Psoas muscle (tissue), 8 donors: ENCODE data around the gene TCEA2. TPM values are rescaled to one million over a fixed set of nuclear protein-coding genes. Genes with fewer than 3 reads are reported as not detected.

Experiments used
- ATAC-seq, 4 donors: fragments of 200-7000 bp; cut with Tn5 transposase; one replicate each; pipeline ENCODE4 v1.9.1; 2020; ENCODE audit warnings: moderate library complexity in 3 of 4, mild to moderate bottlenecking in 2 of 4
- DNase-seq, 2 donors: peaks; one replicate each; pipeline ENCODE4 v3.0.0-alpha.2; 2020
- H3K27ac ChIP-seq: fragments of 200-600 bp; one replicate; pipeline ENCODE4 v1.8.0; 2022
- H3K27me3 ChIP-seq, 3 donors: fragments of 200-600 bp in 1 of 3; one replicate each; pipeline versions ENCODE4 v1.6.1 to v1.8.0; 2013 to 2022; ENCODE audit warnings: low read length in 2 of 3, mild to moderate bottlenecking in 2 of 3, moderate library complexity in 1 of 3; ENCODE audit not compliant: insufficient read depth in 3 of 3
- H3K36me3 ChIP-seq, 2 donors: fragments of 200-600 bp in 1 of 2; one replicate each; pipeline versions ENCODE4 v1.6.1 to v1.8.0; 2013 to 2022; ENCODE audit warnings: low read depth in 1 of 2, mild to moderate bottlenecking in 1 of 2, moderate library complexity in 1 of 2; ENCODE audit not compliant: insufficient read depth in 1 of 2
- H3K4me1 ChIP-seq: fragments of 200-600 bp; one replicate; pipeline ENCODE4 v1.8.0; 2022
- H3K4me3 ChIP-seq: fragments of 200-600 bp; one replicate; pipeline ENCODE4 v1.8.0; 2022; ENCODE audit warnings: mild to moderate bottlenecking
- H3K9me3 ChIP-seq: fragments of 200-600 bp; one replicate; pipeline ENCODE4 v1.8.0; 2022
- WGBS, 3 donors: extraction: QIAGEN DNeasy Blood & Tissue Kit; methylation state at CpG; one replicate each; pipeline versions ENCODE4 v1.1.6 to v1.1.7; 2013; 5-methylcytosine and 5-hydroxymethylcytosine counted together
- intact Hi-C, 2 donors: fragments of 100-400 bp; cut with DNase I; formaldehyde crosslinking; loops; one replicate each; pipeline versions ENCODE4 v1.11.0 to v1.14.2; 2022
- polyA plus RNA-seq, 3 donors: library from polyadenylated mRNA; stranded (reverse); fragments of 200-250 nt; gene quantifications; one replicate each; pipeline ENCODE4 v1.2.3, GENCODE V29; 2013
- total RNA-seq, 4 donors: library from RNA; stranded (reverse); fragmentation: NEBNext Ultra II Directional in 2 of 4; extraction: Animal tissue kit (Norgen Biotek cat#: 25700) in 2 of 4; gene quantifications; one replicate each; pipeline versions ENCODE4 v1.2.1 to v1.2.4, GENCODE V29; 2021 to 2023
- TF ChIP-seq, protein P1 (sequence below): fragments of 200-600 bp; IDR thresholded peaks from one replicate; pipeline ENCODE4 v1.8.0; 2022; ENCODE audit warnings: antibody characterized with exemption
- donor health status: healthy with polysubstance abuse.
- donor health status: DM: no; HTN: no; CAD: no; lungs with moderate emphysema.
- donor health status: Bipolar disorder and iron deficiency.
- donor health status: healthy.
- donor health status: DM: yes; HTN: yes; CAD: no.
- donor health status: DM: no; HTN: no; CAD: no.
- donor health status: DM: no; HTN: no; CAD: no.
- donor health status: DM: yes; HTN: yes; CAD: no.

TCEA2 gene
- total and polyA plus RNA-seq, 7 donors = 15.1 to 43.4 (median 30.2) TPM

DNA sequence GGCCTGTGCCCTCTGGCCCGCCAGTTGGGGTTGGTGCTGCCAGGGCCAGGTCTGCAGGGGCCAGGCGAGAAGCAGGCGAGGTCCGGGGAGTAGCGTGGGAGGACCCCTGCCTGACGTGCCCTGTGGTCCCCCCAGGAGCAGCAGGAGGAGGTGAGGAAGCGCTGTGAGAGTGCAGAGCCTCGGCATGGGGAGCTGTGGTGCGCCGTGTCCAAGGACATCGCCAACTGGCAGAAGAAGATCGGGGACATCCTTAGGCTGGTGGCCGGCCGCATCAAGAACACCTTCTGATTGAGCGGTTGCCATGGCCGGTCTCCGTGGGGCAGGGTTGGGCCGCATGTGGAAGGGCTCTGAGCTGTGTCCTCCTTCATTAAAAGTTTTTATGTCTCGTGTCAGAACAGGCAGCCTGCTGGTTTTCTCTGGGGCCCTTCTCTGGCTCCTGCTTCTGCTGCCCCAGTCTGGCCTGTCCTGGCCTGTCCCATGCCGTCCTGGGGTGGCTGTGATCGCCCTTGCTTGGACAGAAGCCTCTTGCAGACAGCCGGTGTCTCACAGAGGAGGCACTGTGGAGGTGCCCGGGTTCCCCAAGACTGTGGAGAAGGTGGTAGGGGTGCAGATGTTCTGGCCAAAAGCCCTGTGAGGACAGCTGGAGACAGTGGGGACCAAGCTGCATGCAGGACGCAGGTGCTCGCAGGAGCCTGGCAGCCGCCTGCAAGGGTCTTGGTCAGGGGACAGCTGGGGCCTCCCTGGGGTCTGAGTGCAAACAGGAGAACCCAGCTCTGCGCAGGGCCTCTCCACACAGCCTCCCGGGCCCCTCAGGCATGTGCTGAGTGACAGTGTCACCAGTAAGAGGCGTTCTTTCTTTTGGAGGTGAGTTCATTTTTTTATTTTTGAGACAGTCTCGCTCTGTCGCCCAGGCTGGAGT lies 30.0 kb upstream of the TCEA2 start:
- H3K27ac ChIP-seq = no peak overlapping the region
- WGBS, 3 donors = 87 to 89% (median 89%) methylated on average over 29 to 31 of the region's 31 CpGs
- no peak for DNase-seq
- ATAC-seq = no peak
- no peaks in the 10 kb centered on the region for H3K9me3 ChIP-seq
- TF ChIP-seq, protein P1, sequence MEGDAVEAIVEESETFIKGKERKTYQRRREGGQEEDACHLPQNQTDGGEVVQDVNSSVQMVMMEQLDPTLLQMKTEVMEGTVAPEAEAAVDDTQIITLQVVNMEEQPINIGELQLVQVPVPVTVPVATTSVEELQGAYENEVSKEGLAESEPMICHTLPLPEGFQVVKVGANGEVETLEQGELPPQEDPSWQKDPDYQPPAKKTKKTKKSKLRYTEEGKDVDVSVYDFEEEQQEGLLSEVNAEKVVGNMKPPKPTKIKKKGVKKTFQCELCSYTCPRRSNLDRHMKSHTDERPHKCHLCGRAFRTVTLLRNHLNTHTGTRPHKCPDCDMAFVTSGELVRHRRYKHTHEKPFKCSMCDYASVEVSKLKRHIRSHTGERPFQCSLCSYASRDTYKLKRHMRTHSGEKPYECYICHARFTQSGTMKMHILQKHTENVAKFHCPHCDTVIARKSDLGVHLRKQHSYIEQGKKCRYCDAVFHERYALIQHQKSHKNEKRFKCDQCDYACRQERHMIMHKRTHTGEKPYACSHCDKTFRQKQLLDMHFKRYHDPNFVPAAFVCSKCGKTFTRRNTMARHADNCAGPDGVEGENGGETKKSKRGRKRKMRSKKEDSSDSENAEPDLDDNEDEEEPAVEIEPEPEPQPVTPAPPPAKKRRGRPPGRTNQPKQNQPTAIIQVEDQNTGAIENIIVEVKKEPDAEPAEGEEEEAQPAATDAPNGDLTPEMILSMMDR = no peak
- H3K4me1 ChIP-seq = peaks cover 3% of the 10 kb centered on the region
- intact Hi-C loops = no loop called here
- H3K36me3 ChIP-seq = peaks cover 0 to 73% of the 10 kb centered on the region in 2 donors
- peaks cover 0 to 17% (median 2%) of the 10 kb centered on the region in 3 donors for H3K27me3 ChIP-seq
- H3K4me3 ChIP-seq = no peak overlapping the region

DNA sequence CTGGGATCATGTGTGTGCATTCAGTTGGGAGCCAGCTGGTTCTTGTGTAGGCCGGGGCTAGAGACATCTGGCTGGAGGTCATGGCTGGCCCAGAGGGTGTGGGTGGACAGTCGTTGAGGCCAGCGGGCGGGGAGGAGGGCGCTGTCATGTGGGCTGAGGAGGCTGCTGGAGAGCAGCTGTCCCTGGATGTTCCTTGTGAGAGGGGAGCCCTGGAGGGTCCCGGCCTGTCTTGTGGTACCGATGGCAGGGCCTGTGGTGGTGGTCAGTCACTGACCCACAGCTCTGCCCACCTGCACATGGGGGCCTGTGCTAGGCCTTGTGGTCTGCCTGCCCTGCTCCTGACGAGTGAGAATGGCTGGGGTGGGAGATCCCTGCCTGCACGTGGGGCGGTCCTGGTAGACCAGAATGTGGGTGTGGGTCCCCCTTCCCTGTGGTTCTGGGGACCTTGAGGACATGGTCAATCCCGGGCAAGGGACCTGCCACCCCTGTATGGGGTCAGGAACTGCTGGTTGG lies 29.0 kb upstream of the TCEA2 start:
- H3K36me3 ChIP-seq = peaks cover 0 to 63% of the 10 kb centered on the region in 2 donors
- TF ChIP-seq, protein P1 = no peak
- intact Hi-C loops = no loop called here
- no peak overlapping the region for H3K27ac ChIP-seq
- ATAC-seq = no peak
- peaks cover 3% of the 10 kb centered on the region for H3K4me1 ChIP-seq
- DNase-seq = no peak
- WGBS, 3 donors = 55 to 67% (median 57%) methylated on average over 11 of the region's 11 CpGs
- H3K9me3 ChIP-seq = no peaks in the 10 kb centered on the region
- peaks cover 0 to 28% (median 6%) of the 10 kb centered on the region in 3 donors for H3K27me3 ChIP-seq
- no peak overlapping the region for H3K4me3 ChIP-seq

DNA sequence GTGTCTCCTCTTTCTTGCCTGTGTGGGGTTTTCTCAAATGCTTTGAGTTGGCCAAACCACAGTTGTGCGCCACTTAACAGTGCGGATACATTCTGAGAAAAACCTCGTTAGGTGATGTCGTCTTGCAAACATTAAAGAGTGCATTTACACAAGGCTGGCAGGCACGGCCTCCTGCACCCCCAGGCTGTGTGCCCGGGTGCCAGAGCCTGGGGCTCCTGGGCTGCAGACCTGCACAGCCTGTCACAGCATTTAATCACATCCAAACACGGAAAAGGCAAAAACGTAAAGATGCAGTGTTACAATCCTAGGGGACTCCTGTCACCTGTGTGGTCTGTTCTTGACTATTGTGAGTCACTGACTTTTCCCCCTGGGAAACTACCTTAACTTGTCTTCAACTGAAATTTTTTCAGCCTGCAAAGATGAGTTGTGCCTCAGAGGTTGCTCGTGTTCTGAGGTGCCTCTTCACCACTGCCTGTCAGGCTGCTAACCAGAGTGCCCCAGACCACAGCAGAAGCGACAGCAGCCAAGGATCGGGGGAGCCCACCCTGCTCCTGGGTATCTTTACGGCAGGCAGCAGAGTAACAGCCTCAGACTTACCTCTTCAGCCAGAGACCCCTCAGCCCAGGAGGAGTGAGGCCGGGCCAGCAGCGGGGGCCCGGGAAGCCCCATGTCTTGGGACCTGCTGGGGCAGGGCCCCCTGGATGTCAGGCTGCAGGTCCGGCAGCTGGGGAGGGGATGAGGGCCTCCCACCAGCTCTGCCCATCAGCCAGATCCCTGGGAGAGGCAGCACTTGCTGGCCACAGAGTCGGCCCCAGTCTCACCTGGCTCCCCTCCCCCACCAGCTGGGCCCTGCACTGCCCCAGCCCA lies 27.7 kb upstream of the TCEA2 start:
- Histone ChIP-seq H3K4me1 (peaks cover 10% of the 10 kb centered on the region), H3K9me3 (no peaks in the 10 kb centered on the region), H3K27me3 (peaks cover 0 to 40% (median 11%) of the 10 kb centered on the region in 3 donors), H3K4me3 (no peak overlapping the region), H3K27ac (no peak overlapping the region), H3K36me3 (peaks cover 0 to 50% of the 10 kb centered on the region in 2 donors)
- intact Hi-C loops = loop anchor here in 1 of 2 donors (5.0 kb wide), 1 partner anchor 87 kb away; no protein-coding TSS in a partner anchor
- 79 to 85% (median 83%) methylated on average over 17 of the region's 17 CpGs for WGBS, 3 donors
- ATAC-seq = no peak
- TF ChIP-seq, protein P1 = no peak
- no peak for DNase-seq

DNA sequence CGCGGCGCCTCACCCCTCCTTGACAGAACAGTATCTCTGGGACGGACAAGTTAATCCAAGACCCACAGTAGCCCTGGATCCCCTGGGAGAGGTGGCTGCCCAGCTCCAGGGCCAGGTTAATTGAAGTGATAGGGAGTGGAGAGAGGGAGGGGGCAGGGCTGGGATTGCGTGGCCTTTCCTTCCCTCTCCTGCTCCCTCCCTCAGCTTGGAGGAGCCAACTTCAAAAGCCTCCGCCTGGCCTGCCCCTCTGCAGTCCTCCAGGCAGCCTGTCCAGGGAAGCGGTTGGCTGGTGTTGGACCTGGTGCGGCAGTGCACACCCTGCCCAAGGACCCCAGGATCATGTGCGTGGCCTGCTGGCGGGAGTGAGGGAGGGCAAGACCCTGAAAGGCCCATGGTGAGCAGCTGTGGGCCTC lies 27.1 kb upstream of the TCEA2 start, which contains the start of gene C20orf204:
TSS of gene C20orf204 (plus strand) at position 250 of the 413 bp plus-strand sequence. CDS start at position 392, 142 bp downstream.
- no peak for DNase-seq
- intact Hi-C loops = loop anchor here in 1 of 2 donors (5.0 kb wide), 1 partner anchor 86 kb away; no protein-coding TSS in a partner anchor
- Histone ChIP-seq H3K4me1 (peaks cover 10% of the 10 kb centered on the region), H3K36me3 (peaks cover 0 to 44% of the 10 kb centered on the region in 2 donors), H3K4me3 (no peak within 1 kb of the TSS), H3K9me3 (no peaks in the 10 kb centered on the region), H3K27me3 (peaks cover 0 to 47% (median 11%) of the 10 kb centered on the region in 3 donors), H3K27ac (no peak within 1 kb of the TSS)
- TF ChIP-seq, protein P1 = no peak
- ATAC-seq = no peak
- 73 to 78% (median 78%) methylated on average over 10 of the region's 10 CpGs for WGBS, 3 donors
